ENCODE data around the gene TPD52L2.

DNA sequence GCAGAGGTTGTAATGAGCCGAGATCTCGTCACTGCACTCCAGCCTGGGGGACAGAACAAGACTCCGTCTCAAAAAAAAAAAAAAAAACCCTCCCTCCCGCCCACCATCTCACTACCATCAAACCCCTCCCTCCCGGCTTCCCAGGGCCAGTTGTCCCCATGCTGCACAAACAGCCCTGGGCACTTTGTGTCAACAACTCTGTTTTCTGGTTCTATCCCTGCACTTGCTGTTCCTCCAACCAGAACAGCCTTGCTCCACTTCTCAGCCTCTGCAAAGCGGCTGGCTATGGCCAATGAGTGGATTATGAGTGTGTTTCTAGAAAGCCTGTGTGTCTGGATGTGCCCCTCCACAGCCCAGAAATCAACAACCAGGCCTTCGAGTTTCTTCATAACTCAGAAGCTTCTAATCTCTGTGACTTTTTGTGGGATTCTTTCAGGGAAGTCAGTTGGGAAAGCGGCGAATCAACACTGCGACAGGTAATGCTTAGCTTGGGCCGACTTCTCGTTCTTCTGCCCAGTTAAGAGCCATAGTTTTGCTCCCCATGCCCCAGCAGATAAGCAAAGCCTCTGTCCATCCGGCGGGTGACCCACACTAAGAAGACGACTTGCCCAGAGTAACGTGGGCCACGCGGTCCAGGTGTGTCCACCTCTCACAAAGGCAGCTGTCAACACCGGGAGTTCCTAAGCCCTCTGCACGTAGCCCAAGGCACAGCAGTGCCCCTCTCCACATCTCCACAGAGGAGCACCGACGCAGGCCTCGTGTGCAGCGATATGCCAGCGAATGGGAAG is 39.5 kb upstream of the TPD52L2 start:
- TF ChIP-seq CTCF (conservative IDR thresholded peaks at IDR 0.05): no peak
- TF ChIP-seq EZH2 (IDR thresholded peaks at IDR 0.05; ENCODE audit: low read depth): no peak
